Testis (tissue), 3 donors: Measurements from ENCODE around the gene PMF1. TPM values are rescaled to one million over a fixed set of nuclear protein-coding genes. Genes with fewer than 3 reads are reported as not detected.

Experiments
- DNase-seq: peaks from one replicate; pipeline ENCODE4 v3.0.0-alpha.2; 2019
- H3K27ac ChIP-seq, 2 donors: fragments of 200-600 bp; sonication (generic); one replicate each; pipeline ENCODE4 v1.5.1; 2019
- H3K27me3 ChIP-seq: fragments of 200-600 bp; sonication (generic); one replicate; pipeline ENCODE4 v1.5.1; 2019
- H3K36me3 ChIP-seq: fragments of 200-600 bp; sonication (generic); one replicate; pipeline ENCODE4 v1.5.1; 2017; ENCODE audit warnings: low read depth; ENCODE audit errors: missing control alignments
- H3K4me1 ChIP-seq: fragments of 200-600 bp; sonication (generic); one replicate; pipeline ENCODE4 v1.5.1; 2019
- H3K4me3 ChIP-seq, 2 donors: fragments of 200-600 bp; sonication (generic); one replicate each; pipeline ENCODE4 v1.5.1; 2017 to 2019
- H3K9me3 ChIP-seq: fragments of 200-600 bp; sonication (generic); one replicate; pipeline ENCODE4 v1.5.1; 2017
- CTCF ChIP-seq, 3 experiments: fragments of 450-650 bp in 2 of 3; fragments of 200-600 bp in 1 of 3; sonication (generic) in 1 of 3; IDR thresholded peaks; one replicate each; pipeline ENCODE4 v1.5.1; 2016 to 2019; ENCODE audit warnings: antibody characterized with exemption in 3 of 3, mild to moderate bottlenecking in 2 of 3, moderate library complexity in 1 of 3
- POLR2A ChIP-seq: fragments of 450-650 bp; IDR thresholded peaks from one replicate; pipeline ENCODE4 v1.6.1; 2017; ENCODE audit warnings: antibody characterized with exemption, mild to moderate bottlenecking, moderate library complexity
- WGBS, 2 donors: methylation state at CpG; one replicate each; pipeline ENCODE4 v1.1.5; 2018; 5-methylcytosine and 5-hydroxymethylcytosine counted together
- intact Hi-C: fragments of 100-400 bp; cut with DNase I; formaldehyde crosslinking; loops from one replicate; pipeline ENCODE4 v1.15.1; 2023; ENCODE audit warnings: low total_unique reads
- polyA plus RNA-seq: library from polyadenylated mRNA; stranded (reverse); fragments of 350-450 nt; fragmentation: Illumina TruSeq; extraction: RNeasy Lipid Tissue Mini Kit (QIAGEN cat#74804); gene quantifications from one replicate; pipeline ENCODE4 v1.2.3, GENCODE V29; 2014; ENCODE audit warnings: low read depth, low replicate concordance; ENCODE audit not compliant: insufficient read depth
- total RNA-seq, 2 donors: library from RNA; depleted of rRNA; stranded (reverse); fragments of >200 nt; gene quantifications; one replicate each; pipeline ENCODE4 v1.2.3, GENCODE V29; 2016

Gene PMF1
- total and polyA plus RNA-seq, 3 donors from 2014 or later = 32.3 to 47.0 (median 38.1) TPM

- H3K4me3 ChIP-seq = no peak overlapping the region
- 71 to 80% methylated on average over 1 to 10 of the region's 10 CpGs for WGBS, 2 donors
- H3K36me3 ChIP-seq = no peaks in the 10 kb centered on the region
- H3K4me1 ChIP-seq = peaks cover 19% of the 10 kb centered on the region
- no peak overlapping the region for H3K27ac ChIP-seq
- intact Hi-C loops = no loop called here
- no peaks in the 10 kb centered on the region for H3K9me3 ChIP-seq
- no peak for TF ChIP-seq CTCF (IDR thresholded peaks at IDR 0.05)
- TF ChIP-seq POLR2A = no peak
- H3K27me3 ChIP-seq = no peaks in the 10 kb centered on the region
- DNase-seq = no peak
These were observed 29.9 kb downstream of the PMF1 start for GRCh38 chr1:156242738-156243137.

GRCh38 chr1:156244126-156244525, 31.3 kb downstream of the PMF1 start:
- no peak overlapping the region for H3K27ac ChIP-seq
- peaks cover 25% of the 10 kb centered on the region for H3K4me1 ChIP-seq
- 82% methylated on average over 2 of the region's 2 CpGs; no CpG with 5 or more reads in 1 of the 2 donors for WGBS, 2 donors
- H3K9me3 ChIP-seq = no peaks in the 10 kb centered on the region
- no peak overlapping the region for H3K4me3 ChIP-seq
- H3K36me3 ChIP-seq = no peaks in the 10 kb centered on the region
- TF ChIP-seq POLR2A (no peak), CTCF (IDR thresholded peaks at IDR 0.05) (no peak)
- intact Hi-C loops = no loop called here
- no peaks in the 10 kb centered on the region for H3K27me3 ChIP-seq
- DNase-seq = no peak

GRCh38 chr1:156244712-156245111, 31.9 kb downstream of the PMF1 start:
- Histone ChIP-seq H3K27ac (no peak overlapping the region), H3K4me3 (no peak overlapping the region), H3K27me3 (no peaks in the 10 kb centered on the region), H3K9me3 (no peaks in the 10 kb centered on the region), H3K36me3 (no peaks in the 10 kb centered on the region), H3K4me1 (peaks cover 25% of the 10 kb centered on the region)
- 79 to 82% methylated on average over 17 of the region's 17 CpGs for WGBS, 2 donors
- TF ChIP-seq CTCF (IDR thresholded peaks at IDR 0.05) (no peak), POLR2A (no peak)
- DNase-seq = no peak
- intact Hi-C loops = no loop called here

- peaks cover 25% of the 10 kb centered on the region for H3K4me1 ChIP-seq
- no peak overlapping the region for H3K27ac ChIP-seq
- WGBS, 2 donors = 3 to 10% methylated on average over 21 to 61 of the region's 69 CpGs
- no peak overlapping the region for H3K4me3 ChIP-seq
- intact Hi-C loops = no loop called here
- H3K27me3 ChIP-seq = no peaks in the 10 kb centered on the region
- no peaks in the 10 kb centered on the region for H3K36me3 ChIP-seq
- no peak for DNase-seq
- no peaks in the 10 kb centered on the region for H3K9me3 ChIP-seq
- TF ChIP-seq POLR2A (no peak), CTCF (IDR thresholded peaks at IDR 0.05) (no peak)
These were observed 32.8 kb downstream of the PMF1 start for GRCh38 chr1:156245451-156246232.
